ELR (cell line): ENCODE data around the gene PLXNA4.

Experiments
- DNase-seq: peaks from one replicate; pipeline ENCODE4 v3.0.0-alpha.2; 2015; ENCODE audit warnings: low read depth

Gene PLXNA4

GRCh38 chr7:132471515-132471914 is 104.8 kb downstream of the PLXNA4 start:
- no peak for DNase-seq

- DNase-seq = no peak
These were observed 106.6 kb downstream of the PLXNA4 start for GRCh38 chr7:132469681-132470080.

GRCh38 chr7:132469264-132469663 is 107.0 kb downstream of the PLXNA4 start:
- peak; percentile 51 for DNase-seq

GRCh38 chr7:132466367-132466766 is 109.9 kb downstream of the PLXNA4 start:
- no peak for DNase-seq

GRCh38 chr7:132465516-132465915 is 110.8 kb downstream of the PLXNA4 start:
- no peak for DNase-seq

- peak; percentile 56 for DNase-seq
These were observed 111.5 kb downstream of the PLXNA4 start for GRCh38 chr7:132464740-132465139.

GRCh38 chr7:132463922-132464321 is 112.3 kb downstream of the PLXNA4 start:
- DNase-seq = no peak

GRCh38 chr7:132462478-132462877 is 113.8 kb downstream of the PLXNA4 start:
- DNase-seq = no peak

- DNase-seq = no peak
These were observed 115.2 kb downstream of the PLXNA4 start for GRCh38 chr7:132461032-132461592.

- DNase-seq = no peak
These were observed 117.5 kb downstream of the PLXNA4 start for GRCh38 chr7:132458729-132459128.

- DNase-seq = no peak
These were observed 118.6 kb downstream of the PLXNA4 start for GRCh38 chr7:132457658-132458057.

GRCh38 chr7:132456418-132456817 is 119.9 kb downstream of the PLXNA4 start:
- no peak for DNase-seq

GRCh38 chr7:132455378-132455777 is 120.9 kb downstream of the PLXNA4 start:
- peak; percentile 3 for DNase-seq

- no peak for DNase-seq
These were observed 122.4 kb downstream of the PLXNA4 start for GRCh38 chr7:132453826-132454225.

- DNase-seq = no peak
These were observed 125.1 kb downstream of the PLXNA4 start for GRCh38 chr7:132451161-132451560.

- DNase-seq = peak; percentile 12
These were observed 125.6 kb downstream of the PLXNA4 start for GRCh38 chr7:132450696-132451095.

GRCh38 chr7:132450188-132450587 is 126.1 kb downstream of the PLXNA4 start:
- DNase-seq = no peak

GRCh38 chr7:132446666-132447278 is 129.5 kb downstream of the PLXNA4 start:
- DNase-seq = no peak

GRCh38 chr7:132446260-132446659 is 130.0 kb downstream of the PLXNA4 start:
- DNase-seq = no peak

- no peak for DNase-seq
These were observed 132.3 kb downstream of the PLXNA4 start for GRCh38 chr7:132443761-132444520.

- no peak for DNase-seq
These were observed 134.3 kb downstream of the PLXNA4 start for GRCh38 chr7:132441935-132442334.

- DNase-seq = no peak
These were observed 136.1 kb downstream of the PLXNA4 start for GRCh38 chr7:132440151-132440550.

GRCh38 chr7:132438926-132439325 is 137.3 kb downstream of the PLXNA4 start:
- no peak for DNase-seq
